Islet precursor cell (in vitro differentiated cells): ENCODE measurements around the gene CALML4.
"Not testable (repeated sequence)": the region's sequence is repeated elsewhere in the genome, so short reads cannot be mapped to it uniquely, and the experiment has no call there.

Experiments used
- DNase-seq: peaks from one replicate; pipeline ENCODE4 v3.0.0-alpha.2; 2018

CALML4 gene

DNA sequence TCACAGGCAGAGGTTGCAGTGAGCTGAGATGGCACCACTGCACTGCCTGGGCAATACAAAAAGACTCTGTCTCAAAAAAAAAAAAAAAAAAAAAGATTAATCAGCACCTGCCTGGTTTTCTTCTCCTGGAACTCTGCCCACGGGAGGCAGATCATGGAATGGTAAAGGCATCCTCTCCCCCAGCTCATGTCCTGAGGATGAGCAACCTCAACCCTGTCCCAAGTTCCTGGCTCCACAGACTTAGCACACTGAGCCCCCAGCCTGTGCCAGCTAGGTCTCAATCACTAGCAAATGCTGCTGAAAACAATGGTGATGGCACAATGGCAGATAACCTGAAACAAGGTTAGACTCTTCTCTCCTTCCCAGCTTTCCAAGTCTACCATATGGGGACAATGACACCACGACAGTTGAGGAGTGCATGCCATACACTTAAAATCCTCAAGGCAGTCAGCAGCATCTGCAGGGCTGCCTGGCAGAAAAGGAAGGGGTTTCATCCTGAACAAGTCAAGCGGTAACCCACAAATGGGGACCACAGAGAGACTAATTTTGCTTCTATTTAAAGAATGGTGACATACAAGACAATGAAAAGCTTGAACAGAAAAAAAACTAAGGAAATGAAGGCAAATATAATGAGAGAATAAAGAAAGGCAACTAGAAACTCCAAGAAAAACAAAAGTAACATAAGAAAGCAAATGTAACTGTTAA lies 19.6 kb upstream of the CALML4 start:
- no peak for DNase-seq

DNA sequence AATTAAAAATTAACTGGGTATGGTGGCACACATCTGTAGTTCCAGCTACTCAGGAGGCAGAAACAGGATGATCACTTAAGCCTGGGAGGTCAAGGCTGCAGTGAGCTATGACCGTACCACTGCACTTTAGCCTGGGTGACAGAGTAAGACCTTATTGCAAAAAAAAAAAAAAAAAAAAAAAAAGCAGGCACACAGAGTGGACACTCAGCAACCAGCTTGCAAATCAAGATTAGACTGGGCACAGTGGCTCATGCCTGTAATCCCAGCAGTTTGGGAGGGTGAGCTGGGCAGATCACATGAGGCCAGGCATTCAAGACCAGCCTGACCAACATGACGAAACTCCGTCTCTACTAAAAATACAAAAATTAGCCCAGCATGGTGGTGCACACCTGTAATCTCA lies 19.0 kb upstream of the CALML4 start:
- peak; percentile 12 for DNase-seq

DNA sequence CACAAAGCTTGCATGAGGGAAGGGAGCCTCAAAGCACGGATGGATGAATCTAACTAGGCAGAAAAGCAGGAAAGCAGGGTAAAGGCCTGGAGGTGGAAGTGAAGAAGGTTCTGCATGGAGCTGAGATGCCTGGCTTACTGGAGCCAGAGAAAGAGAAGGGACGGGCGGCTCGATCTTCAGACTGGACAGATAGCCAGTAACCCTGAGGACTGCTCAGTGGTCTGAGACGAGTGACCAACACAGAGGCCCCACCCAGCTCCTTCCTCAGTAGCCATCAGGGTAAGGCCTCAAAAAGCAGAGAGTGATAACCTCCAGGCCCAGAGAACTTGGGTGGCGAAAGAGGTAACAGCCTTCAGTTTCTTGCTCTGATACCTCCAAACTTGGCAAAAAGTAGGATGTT lies 18.0 kb upstream of the CALML4 start:
- DNase-seq, result no peak

DNA sequence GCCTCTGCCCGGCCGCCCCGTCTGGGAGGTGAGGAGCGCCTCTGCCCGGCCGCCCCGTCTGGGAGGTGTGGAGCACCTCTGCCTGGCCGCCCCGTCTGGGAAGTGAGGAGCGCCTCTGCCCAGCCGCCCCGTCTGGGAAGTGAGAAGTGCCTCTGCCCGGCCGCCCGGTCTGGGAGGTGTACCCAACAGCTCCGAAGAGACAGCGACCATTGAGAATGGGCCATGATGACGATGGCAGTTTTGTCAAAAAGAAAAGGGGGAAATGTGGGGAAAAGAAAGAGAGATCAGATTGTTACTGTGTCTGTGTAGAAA lies 17.3 kb upstream of the CALML4 start:
- not testable (repeated sequence) for DNase-seq

DNA sequence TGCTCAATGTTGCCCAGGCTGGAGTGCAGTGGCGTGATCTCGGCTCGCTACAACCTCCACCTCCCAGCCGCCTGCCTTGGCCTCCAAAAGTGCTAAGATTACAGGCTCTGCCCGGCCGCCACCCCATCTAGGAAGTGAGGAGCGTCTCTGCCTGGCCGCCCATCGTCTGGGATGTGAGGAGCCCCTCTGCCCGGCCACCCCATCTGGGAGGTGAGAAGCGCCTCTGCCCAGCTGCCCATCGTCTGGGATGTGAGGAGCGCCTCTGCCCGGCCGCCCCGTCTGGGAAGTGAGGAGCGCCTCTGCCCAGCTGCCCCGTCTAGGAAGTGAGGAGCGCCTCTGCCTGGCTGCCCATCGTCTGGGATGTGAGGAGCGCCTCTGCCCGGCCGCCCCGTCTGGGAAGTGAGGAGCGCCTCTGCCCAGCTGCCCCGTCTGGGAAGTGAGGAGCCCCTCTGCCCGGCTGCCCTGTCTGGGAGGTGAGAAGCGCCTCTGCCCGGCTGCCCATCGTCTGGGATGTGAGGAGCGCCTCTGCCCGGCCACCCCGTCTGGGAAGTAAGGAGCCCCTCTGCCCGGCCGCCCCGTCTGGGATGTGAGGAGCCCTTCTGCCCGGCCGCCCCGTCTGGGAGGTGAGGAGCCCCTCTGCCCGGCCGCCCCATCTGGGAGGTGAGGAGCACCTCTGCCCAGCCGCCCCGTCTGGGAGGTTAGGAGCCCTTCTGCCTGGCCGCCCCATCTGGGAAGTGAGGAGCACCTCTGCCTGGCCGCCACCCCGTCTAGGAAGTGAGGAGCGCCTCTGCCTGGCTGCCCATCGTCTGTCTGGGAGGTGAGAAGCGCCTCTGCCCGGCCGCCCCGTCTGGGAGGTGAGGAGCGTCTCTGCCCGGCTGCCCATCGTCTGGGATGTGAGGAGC lies 16.6 kb upstream of the CALML4 start:
- not testable (repeated sequence) for DNase-seq

DNA sequence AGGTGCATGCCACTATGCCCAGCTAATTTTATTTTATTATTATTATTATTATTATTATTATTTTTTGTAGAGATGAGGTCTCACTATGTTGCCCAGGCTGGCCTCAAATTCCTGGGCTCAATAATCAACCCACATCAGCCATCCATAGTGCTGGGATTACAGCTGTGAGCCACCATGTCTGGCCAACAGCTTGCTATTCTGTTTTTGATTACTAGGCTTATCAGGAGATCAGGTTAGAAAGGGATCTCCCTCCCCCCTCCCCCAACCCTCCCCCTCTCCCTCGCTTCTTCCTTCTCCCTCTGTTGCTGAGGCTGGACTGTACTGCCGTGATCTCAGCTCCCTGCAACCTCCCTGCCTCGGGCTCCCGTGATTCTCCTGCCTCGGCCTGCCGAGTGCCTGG lies 15.8 kb upstream of the CALML4 start:
- DNase-seq, result peak; percentile 6

DNA sequence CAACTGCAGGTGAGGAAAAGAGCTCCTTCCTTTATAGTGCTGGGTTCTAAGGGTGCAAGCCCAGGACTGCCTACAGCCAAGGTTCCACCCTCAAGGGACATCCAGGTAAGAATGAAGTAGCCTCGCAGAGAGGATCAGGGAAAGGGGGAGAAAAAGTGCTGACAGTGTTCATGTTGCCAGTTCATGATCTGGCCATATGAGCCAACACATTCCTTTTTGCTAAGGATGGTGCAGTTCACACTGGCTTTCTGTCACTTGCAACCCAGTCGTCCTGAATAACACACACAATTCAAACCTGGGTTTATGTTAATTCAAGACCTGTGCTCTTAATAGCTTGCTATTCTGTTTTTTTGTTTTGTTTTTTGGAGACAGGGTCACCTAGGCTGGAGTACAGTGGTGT lies 15.4 kb upstream of the CALML4 start:
- DNase-seq, result peak; percentile 12

DNA sequence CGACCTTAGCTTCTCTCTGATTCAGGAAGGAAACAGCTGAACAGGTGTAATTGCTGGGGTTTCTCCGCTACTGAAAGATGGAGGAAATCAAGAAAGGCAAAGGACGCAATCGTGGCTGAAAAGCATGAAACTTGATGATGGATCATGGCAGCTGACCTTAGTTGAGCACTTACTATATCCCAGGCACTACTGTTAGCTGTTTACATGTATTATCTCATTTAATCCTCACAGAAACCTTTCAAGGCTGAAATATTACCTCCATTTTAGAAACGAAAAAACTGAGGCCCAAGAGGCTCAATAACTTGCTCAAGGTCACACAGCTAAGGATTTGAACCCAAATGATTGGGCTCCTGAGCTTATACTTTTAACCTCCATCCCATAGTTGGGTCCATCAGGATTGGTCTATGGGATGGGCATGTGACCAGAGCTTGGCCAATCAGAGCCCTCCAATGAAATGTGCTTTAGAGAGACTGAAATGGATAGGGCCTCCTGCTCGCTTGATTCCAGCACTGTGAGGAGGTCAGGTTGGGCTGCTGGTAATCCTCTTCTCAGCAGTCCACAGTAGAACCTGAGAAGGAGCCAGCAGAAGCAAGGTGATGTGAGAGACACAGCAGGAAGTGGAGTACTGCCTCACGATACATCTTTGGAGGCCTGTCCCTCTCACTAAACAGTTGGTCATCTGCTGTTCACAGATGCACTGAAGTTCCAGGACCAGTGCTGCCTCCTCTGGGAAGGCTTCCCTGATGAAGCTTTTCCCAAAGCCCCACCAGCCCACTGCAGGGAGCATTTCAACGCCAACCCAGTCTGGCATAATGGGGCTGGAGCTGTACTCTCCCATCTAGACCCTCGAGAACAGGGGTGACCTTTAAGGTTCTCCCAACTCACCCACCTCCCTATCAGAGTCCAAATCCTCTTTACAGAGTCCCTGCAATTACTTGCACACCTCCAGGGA lies 14.0 kb upstream of the CALML4 start:
- peak; percentile 30 for DNase-seq

DNA sequence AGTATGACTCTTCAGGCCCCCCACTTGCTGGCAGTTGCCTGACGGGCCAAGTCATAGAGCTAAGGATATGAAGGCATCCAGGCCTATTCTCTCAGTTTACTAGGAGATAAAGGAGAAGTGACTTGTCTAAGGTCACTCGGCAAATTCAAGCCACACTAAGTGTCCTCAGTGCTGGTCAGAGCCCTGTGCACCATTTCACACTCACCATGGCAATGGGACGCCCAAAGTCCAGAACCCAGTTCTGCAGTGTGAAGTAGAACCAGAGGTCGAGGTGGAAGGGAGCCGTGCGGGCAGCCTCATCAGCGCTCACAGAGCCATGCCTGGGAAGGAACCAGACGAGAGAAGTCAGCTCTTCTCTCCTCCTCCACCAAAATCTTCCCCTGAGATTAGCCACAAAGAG lies 13.2 kb upstream of the CALML4 start:
- peak; percentile 37 for DNase-seq

DNA sequence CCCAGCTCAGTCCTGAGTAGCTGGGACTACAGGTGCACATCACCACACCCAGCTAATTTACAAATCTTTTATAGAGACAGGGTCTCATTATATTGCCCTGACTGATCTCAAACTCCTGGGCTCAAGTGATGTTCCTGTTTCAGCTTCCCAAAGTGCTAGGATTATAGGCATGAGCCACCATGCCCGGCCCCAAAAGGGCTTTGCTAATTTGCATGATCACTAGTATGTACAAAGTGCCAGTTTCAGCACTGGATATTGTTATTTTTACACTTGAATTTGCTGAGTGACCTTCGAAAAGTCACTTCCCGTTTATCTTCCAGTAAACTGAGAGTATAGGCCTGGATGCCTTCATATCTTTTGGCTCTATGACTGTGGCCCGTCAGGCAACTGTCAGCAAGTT lies 12.2 kb upstream of the CALML4 start:
- peak; percentile 12 for DNase-seq

DNA sequence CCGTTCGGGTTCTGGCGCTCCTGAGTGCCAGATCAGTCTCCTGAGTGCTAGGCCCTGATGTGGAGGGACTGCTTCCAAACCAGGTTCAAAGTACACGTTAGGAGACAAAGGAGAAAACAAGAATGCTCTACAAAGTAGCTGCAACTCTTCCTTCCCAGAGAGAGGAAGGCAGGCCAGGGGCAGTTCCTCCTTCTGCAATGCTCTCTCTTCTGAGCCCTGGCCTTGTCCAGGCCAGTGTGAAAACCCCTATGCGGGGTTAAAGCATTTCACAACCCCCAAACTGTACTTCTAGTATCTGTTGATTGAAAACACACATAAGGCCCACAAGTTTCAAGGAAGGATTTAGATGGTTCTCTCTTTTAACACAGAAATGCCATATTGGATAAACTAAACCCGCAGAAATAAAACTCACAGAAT lies 9.7 kb upstream of the CALML4 start:
- no peak for DNase-seq

DNA sequence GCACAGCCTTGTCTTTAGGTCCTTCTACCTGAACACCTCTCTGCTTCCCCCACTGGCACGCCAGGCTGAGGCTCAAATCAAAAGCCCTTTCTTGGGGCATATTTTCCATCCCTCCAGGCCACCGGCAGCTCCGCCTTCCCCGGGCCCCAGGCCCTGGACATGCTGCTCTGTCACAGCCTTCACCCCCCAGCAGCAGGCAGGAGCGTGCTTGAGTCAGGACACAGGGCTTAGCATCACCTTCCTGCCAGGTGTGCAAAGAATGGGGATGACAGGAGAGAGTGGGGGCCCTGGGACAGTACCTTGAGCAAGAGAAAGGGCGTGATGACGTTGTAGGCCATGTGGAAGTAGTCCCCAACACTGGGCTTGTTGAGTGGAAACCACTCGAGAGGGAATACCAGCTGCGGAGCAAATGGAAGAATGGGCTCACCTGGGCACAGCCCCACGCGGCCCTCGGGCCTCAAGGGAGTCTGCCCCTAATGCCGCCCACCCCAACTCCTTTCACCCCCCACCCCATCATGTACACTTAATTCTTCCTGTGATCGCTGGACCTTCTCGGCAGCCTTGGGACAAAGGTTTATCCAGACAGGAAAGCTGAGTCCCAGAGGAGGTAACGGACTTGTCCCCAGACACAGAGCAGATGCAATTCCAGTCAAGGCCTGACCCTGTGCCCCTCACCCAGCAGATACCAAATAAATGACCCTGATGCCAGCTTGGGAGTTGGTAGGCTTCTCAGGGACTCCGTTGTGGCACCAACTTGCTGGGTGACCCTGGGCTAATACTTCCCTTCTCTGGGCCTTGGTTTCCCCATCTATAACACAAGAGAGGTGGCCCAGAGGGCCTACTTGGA lies 9.1 kb upstream of the CALML4 start:
- peak; percentile 47 for DNase-seq

DNA sequence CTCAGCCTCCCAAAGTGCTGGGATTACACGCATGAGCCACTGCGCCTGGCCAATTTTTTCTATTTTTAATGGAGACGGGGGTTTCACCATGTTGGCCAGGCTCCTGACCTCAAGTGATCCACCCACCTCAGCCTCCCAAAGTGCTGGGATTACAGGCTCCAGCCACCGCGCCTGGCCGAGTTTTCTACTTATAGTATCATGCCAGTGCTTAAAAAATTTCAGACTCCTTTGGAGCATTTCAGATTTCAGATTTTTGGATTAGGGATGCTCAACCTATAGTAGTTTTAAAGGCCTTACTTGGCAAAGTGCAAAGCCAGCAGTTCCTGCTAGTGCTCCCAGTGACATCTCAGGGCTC lies 8.3 kb upstream of the CALML4 start:
- DNase-seq, result not testable (repeated sequence)

DNA sequence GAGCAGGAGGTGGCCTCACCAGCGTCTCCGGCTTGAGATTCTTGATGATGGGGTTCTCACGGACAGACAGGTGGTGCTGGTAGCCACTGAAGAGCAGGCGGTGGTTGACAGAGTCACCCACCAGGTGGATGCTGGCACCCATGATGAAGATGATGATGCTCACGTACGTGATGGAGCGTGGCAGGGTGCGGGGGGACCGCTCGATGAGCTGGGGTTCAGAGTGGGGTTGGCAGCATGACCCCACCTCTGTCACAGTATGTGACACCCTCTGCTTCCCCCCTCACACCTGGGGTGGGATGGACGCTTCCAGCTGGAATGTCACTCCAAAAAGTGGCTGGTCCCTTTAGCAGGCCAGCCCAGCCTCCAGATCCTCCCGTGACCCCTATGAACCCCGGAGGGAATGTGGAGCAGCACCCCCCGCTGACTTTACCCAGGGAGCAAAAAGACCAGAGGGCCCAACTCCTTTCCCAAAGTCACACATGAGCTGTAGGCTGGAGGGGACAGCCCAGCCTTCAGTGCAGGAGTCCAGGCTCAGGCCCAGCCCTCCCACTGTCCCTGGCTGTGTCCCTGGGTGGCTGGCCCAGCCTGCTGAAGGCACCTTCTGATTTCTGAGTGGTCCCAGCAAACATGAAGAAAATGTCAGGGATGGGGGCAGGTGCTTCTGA lies 6.7 kb upstream of the CALML4 start:
- peak; percentile 27 for DNase-seq

DNA sequence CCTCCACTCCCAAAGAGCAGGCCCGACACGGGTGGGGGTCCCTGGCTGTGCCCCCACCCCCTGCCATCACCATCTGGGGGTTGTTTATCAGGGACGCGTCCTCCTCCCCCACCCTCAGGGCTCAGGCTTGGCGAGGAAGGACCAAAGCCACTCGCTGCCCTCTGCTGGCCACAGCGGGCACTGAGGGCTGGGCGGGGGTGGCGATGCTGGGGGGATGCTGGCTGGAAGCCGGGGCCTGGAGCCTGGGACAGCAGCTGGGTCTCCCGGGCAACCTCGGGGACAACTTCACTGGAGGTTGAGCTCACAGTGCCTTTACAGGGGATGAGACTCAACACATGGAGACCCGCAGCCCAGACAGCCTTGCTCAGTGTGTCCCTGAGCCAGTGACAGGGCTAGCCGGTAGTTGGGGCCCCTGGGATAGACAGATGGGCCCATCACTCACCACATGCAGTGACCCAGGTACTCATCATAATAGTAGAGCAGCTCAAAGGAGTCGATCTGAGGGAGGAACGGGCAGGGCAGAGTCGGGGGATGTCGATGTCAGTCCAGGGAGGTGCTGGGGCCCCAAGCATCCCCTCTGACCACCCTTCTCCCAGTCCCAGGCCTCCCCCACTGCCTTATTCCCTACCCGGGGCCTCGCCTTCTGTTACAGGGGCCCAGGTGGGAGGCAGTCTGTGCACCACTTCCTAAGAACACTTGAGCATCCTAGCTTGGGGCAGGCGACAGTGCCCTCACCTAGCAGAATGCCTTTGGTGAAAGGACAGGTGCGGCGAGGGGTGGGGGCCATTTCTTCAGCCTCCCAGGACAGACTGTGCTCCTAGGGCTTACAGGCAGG lies 5.9 kb upstream of the CALML4 start:
- peak; percentile 81 for DNase-seq

DNA sequence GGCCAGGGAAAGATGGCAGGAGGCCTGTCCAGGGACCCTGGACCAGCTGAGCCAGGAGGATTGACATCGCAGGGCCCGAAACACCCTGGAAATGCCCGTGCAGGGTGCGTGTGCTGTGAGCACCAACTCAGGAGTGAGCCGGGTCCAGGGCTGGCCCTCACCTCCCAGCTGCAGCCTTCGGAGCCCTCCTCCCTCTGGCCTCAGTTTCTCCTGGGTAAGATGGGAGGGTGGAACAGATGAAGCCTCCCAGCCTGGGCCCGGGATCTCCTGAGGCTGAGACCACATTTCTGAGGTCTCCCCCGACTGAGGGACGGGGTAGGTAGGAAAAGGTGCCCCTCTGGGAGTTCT lies 5.3 kb upstream of the CALML4 start:
- DNase-seq, result no peak

DNA sequence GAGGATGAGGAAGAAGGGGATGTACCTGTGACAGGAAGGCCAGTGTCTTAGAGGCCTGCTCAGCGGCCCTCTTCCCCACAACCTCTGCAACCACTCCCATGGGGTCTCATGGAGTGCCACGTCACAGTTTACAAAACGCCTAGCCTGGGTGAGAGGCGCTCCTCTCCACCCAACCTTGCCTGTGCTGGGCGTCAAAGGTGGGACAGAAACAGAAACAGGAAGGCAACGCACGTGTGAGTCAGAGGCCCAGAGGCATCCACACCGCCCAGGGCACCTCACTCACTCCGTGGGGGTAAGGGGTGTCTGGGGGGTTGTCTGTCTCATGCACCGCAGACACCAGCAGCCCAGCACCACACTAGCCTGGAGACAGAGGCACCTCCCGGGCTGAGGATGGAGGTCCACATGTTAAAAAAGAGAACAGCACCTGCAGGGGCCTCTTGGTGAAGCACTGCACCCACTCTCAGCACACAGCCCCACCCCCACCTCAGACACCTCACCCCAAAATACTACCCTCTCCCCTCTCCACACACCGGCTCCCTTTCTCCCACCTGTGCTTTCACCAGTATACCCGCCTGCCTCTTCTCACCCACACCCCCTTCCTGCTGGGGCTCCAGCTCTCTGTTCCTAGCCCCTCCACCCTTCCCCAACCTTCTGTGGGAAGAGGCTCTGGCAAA lies 4.7 kb upstream of the CALML4 start:
- no peak for DNase-seq

DNA sequence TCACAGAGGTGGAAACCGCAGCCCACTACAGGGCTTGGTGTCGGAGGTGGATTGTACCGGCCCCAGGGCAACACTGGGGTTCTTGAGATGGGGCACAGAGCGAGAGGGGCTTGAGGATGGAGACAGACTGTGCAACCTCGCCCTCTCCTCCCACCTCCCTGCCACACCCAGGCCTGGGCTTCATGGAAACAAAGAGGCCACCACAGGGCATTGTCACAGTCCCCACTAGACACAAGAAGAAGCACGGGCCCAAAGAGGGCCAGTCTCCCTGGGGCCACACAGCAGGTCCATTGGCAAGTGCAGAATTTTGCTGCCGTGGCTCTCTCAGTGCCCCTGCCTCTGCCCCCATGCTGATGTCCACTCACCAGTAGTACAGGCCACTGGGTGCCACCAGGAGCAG lies 4.1 kb upstream of the CALML4 start:
- DNase-seq, result no peak

DNA sequence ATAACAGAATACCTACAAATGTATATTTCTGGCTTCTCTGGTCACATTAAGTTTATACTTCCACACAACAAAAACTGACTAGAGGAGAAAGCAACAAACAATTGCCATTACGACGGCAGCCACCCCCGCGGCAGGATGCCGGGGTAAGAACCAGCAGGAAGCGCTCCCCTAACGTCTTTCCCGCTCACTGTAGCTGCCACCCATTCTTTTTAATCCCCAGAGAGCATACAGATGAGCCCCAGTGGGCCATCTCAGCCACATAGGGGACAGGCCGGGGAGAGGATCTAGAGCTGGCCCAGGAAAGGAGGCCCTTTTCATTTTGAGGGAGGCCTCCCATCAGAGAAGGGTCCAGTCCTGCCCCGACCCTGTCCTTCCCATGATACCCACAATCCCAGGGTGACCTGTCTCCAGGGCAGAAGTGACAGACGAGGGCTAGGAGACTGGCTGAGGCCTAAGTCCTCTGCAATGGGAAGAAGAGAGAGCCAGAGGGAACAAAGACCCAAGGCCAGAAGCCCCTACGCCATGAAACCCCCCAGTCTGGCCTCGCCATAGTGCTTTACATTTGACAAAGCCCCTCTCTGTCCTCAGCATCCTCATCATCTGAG lies 3.6 kb upstream of the CALML4 start:
- DNase-seq, result no peak

DNA sequence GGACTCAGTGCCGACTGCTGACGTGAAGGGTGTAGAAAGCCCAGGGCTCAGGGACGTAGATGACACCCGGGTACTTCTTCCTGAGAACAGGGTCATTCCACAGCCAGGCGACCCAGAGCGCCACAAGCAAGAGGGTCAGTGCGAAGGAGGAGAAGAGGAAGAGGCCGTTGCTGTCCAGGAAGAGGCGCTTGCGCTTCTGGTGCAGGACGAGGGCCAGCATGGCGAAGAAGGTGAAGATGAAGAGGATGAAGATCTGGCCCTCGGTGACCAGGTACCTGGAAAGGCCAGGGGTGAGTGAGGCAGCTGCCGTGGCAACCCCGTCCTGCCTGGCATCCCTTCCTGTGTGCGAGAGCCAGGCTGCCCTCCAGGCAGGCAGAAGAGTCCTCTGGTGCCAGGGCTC lies 3.0 kb upstream of the CALML4 start:
- no peak for DNase-seq
